OCI-LY7 (cell line): ENCODE measurements around the gene LRCH3.

ENCODE experiments used
- CTCF ChIP-seq: fragments of 200-600 bp; sonication (generic); conservative IDR thresholded peaks from 2 replicates; pipeline ENCODE4 v1.5.1; 2014; ENCODE audit warnings: mild to moderate bottlenecking, antibody characterized with exemption, low read length, moderate library complexity, mixed read lengths
- EZH2phosphoT487 ChIP-seq: fragments of 200-600 bp; sonication (generic); IDR thresholded peaks from 2 replicates; pipeline ENCODE4 v1.6.1; 2018; ENCODE audit warnings: low read depth, borderline replicate concordance, mild to moderate bottlenecking, mixed run types, antibody characterized with exemption, low read length, moderate library complexity, mixed read lengths

GRCh38 chr3:197748597-197749314 is 42.3 kb upstream of the LRCH3 start:
- TF ChIP-seq EZH2phosphoT487, result no peak
- no peak for TF ChIP-seq CTCF
